Stimulated activated CD4-positive, alpha-beta T cell treated with anti-CD3 and anti-CD28 coated beads, Interleukin-4, amount 100 ng/mL, for 1 hour (primary cell): ENCODE measurements around the gene CIROP.

Source experiments
- DNase-seq: peaks from one replicate; pipeline ENCODE4 v3.0.0-alpha.2; 2020

Gene CIROP

GRCh38 chr14:23093104-23093503 is 11.7 kb downstream of the CIROP start:
- no peak for DNase-seq

DNA sequence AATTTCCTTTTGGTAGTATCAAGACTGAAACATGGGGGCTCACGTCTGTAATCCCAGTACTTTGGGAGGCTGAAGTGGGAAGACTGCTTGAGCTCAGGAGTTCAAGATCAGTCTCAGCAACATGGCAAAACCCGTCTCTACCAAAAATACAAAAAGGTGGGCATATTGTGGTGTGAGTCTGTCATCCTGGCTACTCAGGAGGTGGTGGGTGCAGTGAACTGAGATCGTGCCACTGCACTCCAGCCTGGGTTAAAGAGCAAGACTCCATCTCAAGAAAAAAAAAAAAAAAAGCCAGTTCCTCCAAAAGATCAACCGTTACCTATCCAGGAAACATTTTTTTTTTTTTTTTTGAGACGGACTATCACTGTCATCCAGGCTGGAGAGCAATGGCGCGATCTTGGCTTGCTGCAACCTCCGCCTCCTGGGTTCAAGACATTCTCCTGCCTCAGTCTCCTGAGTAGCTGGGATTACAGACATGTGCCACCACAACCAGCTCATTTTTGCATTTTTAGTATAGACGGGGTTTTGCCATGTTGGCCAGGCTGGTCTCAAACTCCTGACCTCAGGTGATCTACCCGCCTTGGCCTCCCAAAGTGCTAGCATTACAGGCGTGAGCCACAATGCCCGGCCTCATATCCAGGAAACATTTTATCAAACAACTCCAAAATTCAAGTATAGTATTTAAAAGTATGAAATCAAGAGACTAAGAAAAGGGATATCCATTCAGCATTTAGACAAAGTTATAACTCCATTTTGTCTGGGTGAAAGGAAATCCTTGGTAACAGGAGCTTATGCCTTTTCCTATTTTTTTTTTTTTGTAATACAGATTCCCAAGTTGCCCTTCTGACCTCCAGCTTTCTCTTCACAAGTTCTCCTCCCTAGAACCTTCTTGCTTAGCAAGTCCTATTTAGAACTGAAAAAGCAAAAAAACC is 13.2 kb downstream of the CIROP start:
- no peak for DNase-seq

- no peak for DNase-seq
Observed at GRCh38 chr14:23090254-23090636, 14.5 kb downstream of the CIROP start.

- DNase-seq: no peak
Observed at GRCh38 chr14:23089498-23090253, 15.1 kb downstream of the CIROP start.

DNA sequence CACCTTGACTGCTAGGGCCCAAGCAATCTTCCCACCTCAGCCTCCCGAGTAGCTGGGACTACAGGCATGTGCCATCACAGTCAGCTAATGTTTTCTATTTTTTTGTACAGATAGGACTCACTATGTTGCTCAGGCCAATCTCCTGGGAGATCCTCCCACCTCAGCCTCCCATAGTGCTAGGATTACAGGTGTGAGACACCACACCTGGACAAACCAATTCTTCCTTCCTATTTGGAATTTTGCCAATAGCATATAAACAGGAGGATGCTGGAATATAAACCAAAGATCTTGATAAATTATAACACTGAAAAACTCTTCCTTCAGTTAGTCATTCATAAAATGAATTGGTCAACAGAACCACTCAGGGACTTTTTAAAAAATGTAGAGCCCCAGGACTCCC is 18.2 kb downstream of the CIROP start:
- no peak for DNase-seq

- no peak for DNase-seq
Observed at GRCh38 chr14:23085458-23085857, 19.3 kb downstream of the CIROP start.

- no peak for DNase-seq
Observed at GRCh38 chr14:23080474-23080873, 24.3 kb downstream of the CIROP start.

DNA sequence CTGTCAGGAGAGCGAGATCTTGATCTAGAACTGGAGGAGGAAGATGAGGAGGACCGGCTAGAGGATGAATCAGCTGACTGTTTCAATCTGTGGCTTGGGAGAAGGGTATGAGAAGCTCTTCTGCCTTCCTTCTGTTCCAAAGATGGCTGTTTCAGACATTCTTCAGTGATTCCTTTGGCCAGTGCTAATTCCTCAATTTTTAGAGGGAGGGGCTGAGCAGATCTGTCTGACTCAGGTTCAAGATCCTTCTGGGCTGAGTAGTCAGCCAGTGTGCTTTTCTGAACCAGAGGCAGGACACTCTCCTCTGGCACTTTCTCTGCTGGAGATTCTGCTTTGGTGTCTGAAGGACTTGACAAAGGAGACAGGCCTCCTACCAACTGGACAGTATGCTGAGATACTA is 25.1 kb downstream of the CIROP start:
- no peak for DNase-seq

- DNase-seq: no peak
Observed at GRCh38 chr14:23078692-23079116, 26.1 kb downstream of the CIROP start.

DNA sequence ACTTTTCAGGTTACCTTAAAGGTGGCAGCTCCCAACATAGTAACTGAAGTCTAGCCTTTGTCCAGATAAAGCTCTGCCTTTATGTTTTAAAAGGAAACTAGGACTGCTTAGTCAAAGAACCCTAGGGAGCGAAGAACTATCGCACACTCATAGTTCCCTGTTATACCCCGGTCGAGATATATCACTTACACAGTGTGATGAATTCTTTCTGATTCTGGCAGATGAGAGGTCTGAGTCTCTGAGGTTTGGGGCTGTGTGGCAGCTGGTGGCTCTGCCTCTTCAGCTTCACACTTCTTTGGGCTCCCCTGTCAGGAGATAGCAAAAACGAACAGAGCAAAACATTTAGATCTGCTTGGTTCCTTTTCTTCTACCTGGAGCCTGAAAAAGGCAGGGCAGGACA is 26.8 kb downstream of the CIROP start:
- no peak for DNase-seq

GRCh38 chr14:23076785-23077408 is 27.9 kb downstream of the CIROP start:
- DNase-seq: no peak

DNA sequence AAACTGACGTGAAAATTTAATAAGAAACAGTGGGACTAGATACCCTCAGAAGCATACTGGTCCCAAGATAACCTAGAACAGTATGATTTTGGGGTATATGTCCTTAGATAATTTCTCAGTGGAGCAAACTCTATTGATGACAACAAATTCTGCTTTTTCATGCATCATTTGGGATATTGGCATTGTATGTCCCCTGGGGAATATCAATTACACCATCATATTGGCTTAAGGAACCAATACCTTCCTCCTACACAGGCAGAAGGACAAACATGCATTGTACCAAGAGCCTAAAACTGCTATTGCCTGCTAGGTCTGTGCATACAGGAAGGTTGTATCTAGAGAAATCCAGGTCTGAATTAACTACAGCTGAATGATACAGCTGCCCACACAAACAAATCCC is 29.9 kb downstream of the CIROP start:
- DNase-seq: no peak

GRCh38 chr14:23071921-23072539 is 32.8 kb downstream of the CIROP start:
- no peak for DNase-seq

DNA sequence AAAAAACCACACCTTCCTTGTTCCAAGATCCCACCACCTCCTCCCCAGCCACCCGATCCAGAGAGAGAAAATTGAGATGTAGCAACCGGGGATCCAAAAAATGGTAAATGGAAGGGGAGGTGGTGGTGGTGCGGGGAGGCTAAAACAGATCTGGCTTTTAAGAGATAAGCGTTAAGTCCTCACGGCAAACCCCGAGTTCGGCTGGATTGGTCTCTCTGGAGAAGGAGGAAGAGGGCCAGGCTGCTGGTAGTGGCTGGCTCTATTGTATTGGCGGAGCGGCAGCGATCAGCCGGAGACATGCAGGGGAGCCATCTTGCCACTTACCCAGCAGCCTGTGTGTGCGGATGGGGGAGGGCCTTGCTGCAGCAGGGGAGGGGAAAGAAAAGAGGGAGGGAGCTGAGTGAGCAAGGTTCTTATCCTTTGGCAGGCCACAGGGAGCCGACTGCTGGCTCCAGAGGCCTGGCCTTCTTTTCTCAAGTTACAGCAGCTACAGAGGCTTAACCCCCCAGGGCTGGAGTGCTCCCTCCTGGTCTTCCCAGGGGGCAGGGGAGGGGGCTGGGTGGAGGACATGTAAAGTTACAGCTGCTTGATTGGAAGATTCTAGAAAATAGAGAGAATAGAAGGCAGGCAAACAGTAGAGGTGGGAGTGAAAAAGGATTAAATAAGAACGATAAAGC is 33.4 kb downstream of the CIROP start:
- DNase-seq: peak; percentile 78

- no peak for DNase-seq
Observed at GRCh38 chr14:23070262-23071129, 34.3 kb downstream of the CIROP start.

DNA sequence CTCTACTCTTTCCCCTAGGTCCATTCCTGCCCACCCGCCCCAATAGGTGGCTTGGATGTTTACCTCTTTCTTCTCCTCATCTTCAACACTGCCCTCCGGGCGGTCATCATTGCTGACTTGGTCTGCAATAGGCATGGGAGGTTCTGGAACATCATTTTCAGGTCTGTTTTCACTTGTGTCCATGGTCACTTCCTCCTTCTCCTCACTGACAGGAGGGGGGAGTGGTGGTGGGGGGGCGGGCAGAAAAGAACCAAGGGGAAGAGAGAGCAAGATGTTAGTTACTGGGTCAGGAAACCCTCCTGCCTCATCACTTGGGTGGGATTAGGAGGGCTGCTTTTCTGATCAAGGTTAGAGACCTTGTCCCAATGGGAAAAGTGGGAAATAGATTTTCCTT is 35.4 kb downstream of the CIROP start:
- no peak for DNase-seq

GRCh38 chr14:23068789-23069412 is 35.9 kb downstream of the CIROP start:
- DNase-seq: peak; percentile 63

DNA sequence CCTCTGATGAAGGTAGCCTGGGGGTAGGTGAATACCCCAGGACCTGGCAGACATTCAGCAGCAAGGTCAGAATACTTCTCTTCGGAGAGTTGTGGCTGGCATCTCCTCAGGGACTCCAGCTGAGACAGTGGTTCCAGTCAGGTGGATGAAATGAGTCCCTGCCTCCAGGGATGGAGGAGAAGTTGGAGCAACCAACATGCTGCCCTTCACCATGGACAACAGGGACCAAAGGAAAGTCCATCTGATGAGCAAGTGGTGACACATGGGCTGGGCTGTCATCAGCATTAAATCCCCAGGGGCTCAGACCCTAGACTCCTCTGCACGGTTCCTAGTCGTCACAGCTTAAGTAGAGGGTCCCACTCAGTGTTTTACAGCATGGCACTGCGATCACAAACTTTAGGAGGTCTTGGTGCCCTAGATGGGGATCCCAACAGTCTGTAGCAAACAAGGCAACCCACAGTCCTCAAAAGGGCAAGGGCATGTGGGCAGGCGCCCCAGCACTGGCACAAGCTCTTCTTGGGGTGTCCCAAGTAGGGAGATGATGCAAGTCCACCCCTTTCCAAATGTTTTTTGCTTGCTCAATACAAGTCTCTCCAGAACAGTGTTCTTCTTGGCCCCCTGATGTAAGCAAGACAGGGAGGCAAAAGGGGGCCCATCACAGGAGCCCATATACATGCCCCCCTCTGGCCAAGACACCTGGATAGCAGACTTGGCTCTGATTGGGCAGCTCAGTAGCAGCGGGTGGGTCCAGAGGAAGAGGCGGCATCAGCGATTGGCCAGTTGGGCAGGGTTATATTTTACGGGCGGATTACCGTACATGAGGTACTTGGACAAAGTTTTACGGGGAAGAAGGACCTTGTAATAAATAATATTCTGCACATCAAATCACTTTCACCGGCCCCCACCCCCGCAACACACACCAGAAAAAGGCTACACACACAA is 36.7 kb downstream of the CIROP start:
- no peak for DNase-seq

DNA sequence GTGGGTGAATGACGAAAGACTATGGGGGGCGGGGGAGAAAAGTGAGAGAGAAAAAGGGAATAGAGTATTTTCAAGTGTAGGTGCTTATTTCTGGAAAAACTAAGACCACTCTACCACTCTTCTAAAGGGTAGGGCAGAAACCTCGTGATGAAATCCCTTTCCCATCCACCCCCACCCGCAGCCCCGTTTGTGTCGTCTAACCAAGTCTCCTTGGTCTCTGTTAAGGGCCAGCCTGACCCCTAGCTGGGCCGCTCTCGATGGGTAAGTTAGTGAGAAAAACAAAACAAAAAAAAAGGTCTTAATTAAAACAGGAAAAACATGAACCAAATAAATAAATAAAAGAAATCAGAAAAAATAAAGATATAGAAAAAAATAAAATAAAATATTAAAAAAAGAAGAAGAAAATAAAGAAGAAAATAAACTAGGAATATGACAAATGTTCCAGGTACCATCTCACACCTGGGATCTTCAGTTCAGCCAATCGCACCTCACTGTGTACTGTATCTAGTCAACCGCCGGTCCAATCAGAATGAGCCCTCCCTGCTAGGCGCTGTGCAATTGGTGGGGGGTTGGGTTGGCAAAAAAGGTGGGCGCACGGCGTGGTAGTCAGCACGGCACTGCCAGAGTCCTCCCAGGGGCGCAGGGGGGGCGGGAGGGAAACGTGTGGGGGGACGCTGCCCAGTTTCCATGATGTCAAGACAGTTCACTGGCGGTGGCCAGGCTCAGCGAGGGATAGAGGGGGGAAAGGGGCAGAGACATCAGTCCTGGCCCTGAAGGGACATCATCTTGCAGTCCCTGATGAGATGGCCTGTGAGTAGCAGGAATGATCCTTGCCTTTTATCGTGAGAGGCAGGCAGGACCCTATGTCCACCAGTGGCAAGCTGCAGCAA is 37.7 kb downstream of the CIROP start:
- DNase-seq: no peak
